ENCODE measurements around the gene RANBP1. TPM values are rescaled to one million over a fixed set of nuclear protein-coding genes. Genes with fewer than 3 reads are reported as not detected.

Gene RANBP1
- total and polyA plus RNA-seq, 4 experiments from 2014 or later, result 61.9 to 111 (median 77.4) TPM

- H3K36me3 ChIP-seq (ENCODE audit: insufficient read depth, low read length), result peaks cover 29% of the 10 kb centered on the region
- Mint-ChIP-seq H3K36me3 (peaks cover 0 to 24% of the 10 kb centered on the region in 2 donors), H3K9me3 (peaks cover 0 to 2% (median 0%) of the 10 kb centered on the region in 8 donors), H3K4me1 (peaks cover 4 to 19% (median 11%) of the 10 kb centered on the region in 4 donors), H3K27ac (peak overlapping the region in 3 of 7 donors; percentile 9 to 68 (median 60)), H3K27me3 (no peaks in the 10 kb centered on the region), H3K4me3 (no peak overlapping the region)
- H3K4me3 ChIP-seq (ENCODE audit: low read length in 2 of 2), result no peak overlapping the region
- CTCF ChIA-PET (ENCODE audit: partially characterized antibody), result no interaction called here
- no peak for DNase-seq
- H3K27ac ChIP-seq (ENCODE audit: low read depth, low read length), result no peak overlapping the region
- no peaks in the 10 kb centered on the region for H3K27me3 ChIP-seq (ENCODE audit: insufficient read depth, low read length)
- POLR2A ChIA-PET (ENCODE audit: partially characterized antibody), result interaction anchor here (1.4 kb wide), 1 partner anchor 10 kb away, joined by 6 read pairs; the partner anchor contains the start of gene TRMT2A
- intact Hi-C loops (cut with micrococcal nuclease), result no loop called here
- H3K9me3 ChIP-seq (ENCODE audit: control insufficient read depth in 1 of 2, low read length in 2 of 2), result no peaks in the 10 kb centered on the region
- H3K4me1 ChIP-seq (ENCODE audit: insufficient read depth, low read length), result peaks cover 27% of the 10 kb centered on the region
Observed at GRCh38 chr22:20127318-20127868, 11.5 kb downstream of the RANBP1 start.

- H3K27ac Mint-ChIP-seq, result peak overlapping the region in 5 of 7 donors; percentile 52 to 81 (median 78)
- H3K27ac ChIP-seq (ENCODE audit: low read depth, low read length), result no peak overlapping the region
- H3K4me1 ChIP-seq (ENCODE audit: insufficient read depth, low read length), result peaks cover 30% of the 10 kb centered on the region
- peaks cover 5 to 26% (median 16%) of the 10 kb centered on the region in 4 donors for H3K4me1 Mint-ChIP-seq
- H3K4me3 ChIP-seq (ENCODE audit: low read length in 2 of 2), result no peak overlapping the region
- H3K27me3 ChIP-seq (ENCODE audit: insufficient read depth, low read length), result no peaks in the 10 kb centered on the region
- peaks cover 0 to 2% (median 0%) of the 10 kb centered on the region in 8 donors for H3K9me3 Mint-ChIP-seq
- H3K36me3 ChIP-seq (ENCODE audit: insufficient read depth, low read length), result peaks cover 28% of the 10 kb centered on the region
- peaks cover 0 to 24% of the 10 kb centered on the region in 2 donors for H3K36me3 Mint-ChIP-seq
- no peak overlapping the region for H3K4me3 Mint-ChIP-seq
- intact Hi-C loops (cut with micrococcal nuclease), result no loop called here
- POLR2A ChIA-PET (ENCODE audit: partially characterized antibody), result interaction anchor here (1.4 kb wide), 1 partner anchor 10 kb away, joined by 6 read pairs; the partner anchor contains the start of gene TRMT2A
- H3K27me3 Mint-ChIP-seq, result no peaks in the 10 kb centered on the region
- no peaks in the 10 kb centered on the region for H3K9me3 ChIP-seq (ENCODE audit: control insufficient read depth in 1 of 2, low read length in 2 of 2)
- DNase-seq, result no peak
- CTCF ChIA-PET (ENCODE audit: partially characterized antibody), result interaction anchor here (1.3 to 2.9 kb wide), 5 partner anchors 8 to 158 kb away, joined by 3 to 26 read pairs (median 4); no protein-coding TSS in a partner anchor
Observed at GRCh38 chr22:20127869-20128618, 12.1 kb downstream of the RANBP1 start.

GRCh38 chr22:20128619-20128901, 12.7 kb downstream of the RANBP1 start:
- H3K27ac Mint-ChIP-seq, result peak overlapping the region in 6 of 7 donors; percentile 73 to 85 (median 82)
- H3K4me3 ChIP-seq (ENCODE audit: low read length in 2 of 2), result no peak overlapping the region
- ChIA-PET POLR2A (ENCODE audit: partially characterized antibody) (no interaction called here), CTCF (ENCODE audit: partially characterized antibody) (interaction anchor here (1.3 to 2.9 kb wide), 6 partner anchors 9 to 158 kb away, joined by 3 to 26 read pairs (median 4); no protein-coding TSS in a partner anchor)
- no peaks in the 10 kb centered on the region for H3K9me3 ChIP-seq (ENCODE audit: control insufficient read depth in 1 of 2, low read length in 2 of 2)
- no peak for DNase-seq
- H3K4me3 Mint-ChIP-seq, result no peak overlapping the region
- H3K9me3 Mint-ChIP-seq, result peaks cover 0 to 2% (median 0%) of the 10 kb centered on the region in 8 donors
- H3K36me3 ChIP-seq (ENCODE audit: insufficient read depth, low read length), result peaks cover 26% of the 10 kb centered on the region
- H3K4me1 ChIP-seq (ENCODE audit: insufficient read depth, low read length), result peaks cover 34% of the 10 kb centered on the region
- H3K27me3 ChIP-seq (ENCODE audit: insufficient read depth, low read length), result no peaks in the 10 kb centered on the region
- intact Hi-C loops (cut with micrococcal nuclease), result no loop called here
- no peak overlapping the region for H3K27ac ChIP-seq (ENCODE audit: low read depth, low read length)
- H3K27me3 Mint-ChIP-seq, result no peaks in the 10 kb centered on the region
- peaks cover 5 to 31% (median 20%) of the 10 kb centered on the region in 4 donors for H3K4me1 Mint-ChIP-seq
- H3K36me3 Mint-ChIP-seq, result peaks cover 0 to 24% of the 10 kb centered on the region in 2 donors

- ChIA-PET CTCF (ENCODE audit: partially characterized antibody) (interaction anchor here (0.7 to 2.9 kb wide), 9 partner anchors 9 to 176 kb away, joined by 3 to 26 read pairs (median 4); no protein-coding TSS in a partner anchor), POLR2A (ENCODE audit: partially characterized antibody) (interaction anchor here (1.0 to 2.9 kb wide), 3 partner anchors 12 to 158 kb away, joined by 7 to 28 read pairs (median 13); partner anchors contain the start of genes RANBP1, TANGO2 and TRMT2A)
- intact Hi-C loops (cut with micrococcal nuclease), result no loop called here
- H3K4me3 Mint-ChIP-seq, result peak overlapping the region in 6 of 8 donors; percentile 4 to 80 (median 68)
- Histone ChIP-seq H3K27me3 (ENCODE audit: insufficient read depth, low read length) (no peaks in the 10 kb centered on the region), H3K36me3 (ENCODE audit: insufficient read depth, low read length) (peaks cover 20% of the 10 kb centered on the region), H3K4me3 (ENCODE audit: low read length in 2 of 2) (no peak overlapping the region), H3K27ac (ENCODE audit: low read depth, low read length) (no peak overlapping the region), H3K9me3 (ENCODE audit: control insufficient read depth in 1 of 2, low read length in 2 of 2) (no peaks in the 10 kb centered on the region), H3K4me1 (ENCODE audit: insufficient read depth, low read length) (peaks cover 40% of the 10 kb centered on the region)
- DNase-seq, result peak; percentile 48 to 70 (median 60)
- no peaks in the 10 kb centered on the region for H3K27me3 Mint-ChIP-seq
- H3K36me3 Mint-ChIP-seq, result peaks cover 0 to 24% of the 10 kb centered on the region in 2 donors
- H3K9me3 Mint-ChIP-seq, result peaks cover 0 to 2% (median 0%) of the 10 kb centered on the region in 8 donors
- H3K4me1 Mint-ChIP-seq, result peaks cover 9 to 35% (median 24%) of the 10 kb centered on the region in 4 donors
- H3K27ac Mint-ChIP-seq, result peak overlapping the region; percentile 73 to 88 (median 84)
Observed at GRCh38 chr22:20128902-20129746, 13.2 kb downstream of the RANBP1 start.

- Mint-ChIP-seq H3K27me3 (no peaks in the 10 kb centered on the region), H3K4me3 (peak overlapping the region in 3 of 8 donors; percentile 67 to 80 (median 75)), H3K36me3 (peaks cover 0 to 23% of the 10 kb centered on the region in 2 donors), H3K4me1 (peaks cover 9 to 41% (median 30%) of the 10 kb centered on the region in 4 donors), H3K27ac (peak overlapping the region in 6 of 7 donors; percentile 57 to 84 (median 77)), H3K9me3 (peaks cover 0 to 2% (median 0%) of the 10 kb centered on the region in 8 donors)
- ChIA-PET POLR2A (ENCODE audit: partially characterized antibody) (interaction anchor here (1.0 to 2.9 kb wide), 4 partner anchors 12 to 188 kb away, joined by 4 to 28 read pairs (median 10); partner anchors contain the start of genes COMT, RANBP1, TANGO2 and TRMT2A), CTCF (ENCODE audit: partially characterized antibody) (interaction anchor here (0.7 to 2.9 kb wide), 8 partner anchors 10 to 176 kb away, joined by 3 to 26 read pairs (median 4); no protein-coding TSS in a partner anchor)
- H3K36me3 ChIP-seq (ENCODE audit: insufficient read depth, low read length), result peaks cover 14% of the 10 kb centered on the region
- no peak overlapping the region for H3K4me3 ChIP-seq (ENCODE audit: low read length in 2 of 2)
- H3K27me3 ChIP-seq (ENCODE audit: insufficient read depth, low read length), result no peaks in the 10 kb centered on the region
- H3K4me1 ChIP-seq (ENCODE audit: insufficient read depth, low read length), result peaks cover 40% of the 10 kb centered on the region
- DNase-seq, result no peak
- H3K27ac ChIP-seq (ENCODE audit: low read depth, low read length), result no peak overlapping the region
- no peaks in the 10 kb centered on the region for H3K9me3 ChIP-seq (ENCODE audit: control insufficient read depth in 1 of 2, low read length in 2 of 2)
- intact Hi-C loops (cut with micrococcal nuclease), result loop anchor here (5.0 kb wide), 2 partner anchors 107 to 697 kb away; partner anchors contain the start of genes HIRA, MRPL40 and TANGO2
Observed at GRCh38 chr22:20129747-20130014, 13.8 kb downstream of the RANBP1 start.

GRCh38 chr22:20130319-20130718, 14.4 kb downstream of the RANBP1 start:
- peak in 3 of 5 donors; percentile 8 to 21 (median 14) for DNase-seq
- H3K4me3 ChIP-seq (ENCODE audit: low read length in 2 of 2), result no peak overlapping the region
- H3K4me1 ChIP-seq (ENCODE audit: insufficient read depth, low read length), result peaks cover 43% of the 10 kb centered on the region
- intact Hi-C loops (cut with micrococcal nuclease), result loop anchor here (5.0 kb wide), 2 partner anchors 108 to 698 kb away; partner anchors contain the start of genes HIRA, MRPL40 and TANGO2
- CTCF ChIA-PET (ENCODE audit: partially characterized antibody), result interaction anchor here (1.6 to 2.9 kb wide), 3 partner anchors 159 to 177 kb away, joined by 5 to 26 read pairs (median 6); no protein-coding TSS in a partner anchor
- no peaks in the 10 kb centered on the region for H3K9me3 ChIP-seq (ENCODE audit: control insufficient read depth in 1 of 2, low read length in 2 of 2)
- H3K4me3 Mint-ChIP-seq, result peak overlapping the region in 7 of 8 donors; percentile 41 to 76 (median 65)
- H3K36me3 Mint-ChIP-seq, result peaks cover 0 to 19% of the 10 kb centered on the region in 2 donors
- no peaks in the 10 kb centered on the region for H3K27me3 ChIP-seq (ENCODE audit: insufficient read depth, low read length)
- peaks cover 8% of the 10 kb centered on the region for H3K36me3 ChIP-seq (ENCODE audit: insufficient read depth, low read length)
- peak overlapping the region in 6 of 7 donors; percentile 37 to 88 (median 77) for H3K27ac Mint-ChIP-seq
- peak overlapping the region; percentile 79 for H3K27ac ChIP-seq (ENCODE audit: low read depth, low read length)
- POLR2A ChIA-PET (ENCODE audit: partially characterized antibody), result interaction anchor here (0.6 to 2.9 kb wide), 5 partner anchors 13 to 188 kb away, joined by 3 to 28 read pairs (median 5); partner anchors contain the start of genes COMT, RANBP1, TANGO2 and TRMT2A
- H3K27me3 Mint-ChIP-seq, result no peaks in the 10 kb centered on the region
- peaks cover 0 to 2% (median 0%) of the 10 kb centered on the region in 8 donors for H3K9me3 Mint-ChIP-seq
- peaks cover 9 to 43% (median 33%) of the 10 kb centered on the region in 4 donors for H3K4me1 Mint-ChIP-seq
